HepG2 (cell line): Measurements from ENCODE around the gene BCAS3. TPM values are rescaled to one million over a fixed set of nuclear protein-coding genes. Genes with fewer than 3 reads are reported as not detected.

Source experiments
- ATAC-seq: fragments of 200-7000 bp; cut with Tn5 transposase; 3 replicates; pipeline ENCODE4 v1.9.1; 2020; ENCODE audit warnings: mild to moderate bottlenecking, moderate library complexity
- BruUV-seq: library from RNA; stranded (reverse); fragments of 400-500 nt; replicated peaks from 2 replicates; lab custom pipeline; 2021; lab: Mats Ljungman, UMichigan
- CTCF ChIA-PET: fragments of 300-600 bp; formaldehyde crosslinking; extraction: SDS; loops from one replicate; lab custom pipeline; 2021; ENCODE audit warnings: low total read pairs, inconsistent platforms, low intra/inter-chr PET ratio; lab: Yijun Ruan, JAX
- POLR2A ChIA-PET: fragments of 350-600 bp; sonication (Branson Sonifier 250); formaldehyde crosslinking; loops from one replicate; lab custom pipeline; 2020; ENCODE audit warnings: antibody characterized with exemption, inconsistent platforms; lab: Yijun Ruan, JAX
- DNase-seq: peaks from one replicate; pipeline ENCODE4 v3.0.0-alpha.2; 2015; ENCODE audit warnings: low spot score
- FAIRE-seq: peaks from 3 replicates; lab custom pipeline; 2011; peaks lifted over from hg19 to GRCh38; lab: Jason Lieb, UNC
- H2AFZ ChIP-seq: one replicate; pipeline ENCODE4 v1.6.1; 2011; ENCODE audit warnings: low read length, inconsistent platforms
- H3K27ac ChIP-seq: fragments of 300-600 bp; 3 replicates; pipeline ENCODE4 v1.8.0; 2011; ENCODE audit warnings: mixed run types, mild to moderate bottlenecking, mixed read lengths, low read length, inconsistent platforms; ENCODE audit not compliant: insufficient read depth; ENCODE audit errors: extremely low read length
- H3K27me3 ChIP-seq, 2 experiments: fragments of 200-600 bp in 1 of 2; 2 replicates in 1 of 2; 3 replicates in 1 of 2; pipeline versions ENCODE4 v1.6.0 to v1.8.0; 2011; ENCODE audit warnings: low read length in 2 of 2, mild to moderate bottlenecking in 2 of 2, moderate library complexity in 2 of 2, inconsistent platforms in 1 of 2; ENCODE audit not compliant: insufficient read depth in 2 of 2, control insufficient read depth in 1 of 2
- H3K36me3 ChIP-seq, 2 experiments: fragments of 200-600 bp in 1 of 2; replicated peaks in 1 of 2; 2 replicates in 1 of 2; 3 replicates in 1 of 2; pipeline versions ENCODE4 v1.5.1 to v1.8.0; 2011; ENCODE audit warnings: low read length in 2 of 2, inconsistent platforms in 1 of 2; ENCODE audit not compliant: insufficient read depth in 2 of 2, control insufficient read depth in 1 of 2
- H3K4me1 ChIP-seq: 2 replicates; pipeline ENCODE4 v1.5.1; 2012; ENCODE audit warnings: low read length, inconsistent platforms; ENCODE audit not compliant: insufficient read depth
- H3K4me2 ChIP-seq: 2 replicates; pipeline ENCODE4 v1.6.0; 2011; ENCODE audit warnings: low read depth, low read length, inconsistent platforms
- H3K4me3 ChIP-seq, 3 experiments: fragments of 200-600 bp in 1 of 3; sonication (generic), shearing (Covaris generic) in 1 of 3; replicated peaks in 1 of 3; 2 replicates each; pipeline ENCODE4 v1.5.1; 2011 to 2016; ENCODE audit warnings: low read length in 3 of 3, inconsistent platforms in 2 of 3, low read depth in 2 of 3, mild to moderate bottlenecking in 2 of 3, control low read depth in 1 of 3, mixed read lengths in 1 of 3; ENCODE audit not compliant: insufficient read depth in 1 of 3
- H3K79me2 ChIP-seq: one replicate; pipeline ENCODE4 v1.6.1; 2011; ENCODE audit warnings: low read length, inconsistent platforms; ENCODE audit not compliant: insufficient read depth
- H3K9ac ChIP-seq: 2 replicates; pipeline ENCODE4 v1.6.0; 2011; ENCODE audit warnings: mild to moderate bottlenecking, low read depth, low read length, inconsistent platforms; ENCODE audit not compliant: insufficient read depth
- H3K9me3 ChIP-seq: 2 replicates; pipeline ENCODE4 v1.5.1; 2012; ENCODE audit warnings: mild to moderate bottlenecking, low read length
- H4K20me1 ChIP-seq: 2 replicates; pipeline ENCODE4 v1.6.0; 2011; ENCODE audit warnings: inconsistent platforms, mild to moderate bottlenecking, low read length, moderate library complexity; ENCODE audit not compliant: insufficient read depth
- HOXA9 ChIP-seq: sonication (generic); formaldehyde crosslinking; IDR thresholded peaks from 2 replicates; pipeline ENCODE4 v1.8.1; 2022; ENCODE audit warnings: missing genetic modification reagents, mild to moderate bottlenecking, moderate library complexity, borderline replicate concordance
- HOXD1 ChIP-seq: sonication (generic); formaldehyde crosslinking; IDR thresholded peaks from 2 replicates; pipeline ENCODE4 v1.5.0; 2020; ENCODE audit warnings: missing genetic modification reagents
- JARID2 ChIP-seq: sonication (generic); formaldehyde crosslinking; IDR thresholded peaks from 2 replicates; pipeline ENCODE4 v1.8.1; 2023; ENCODE audit warnings: missing genetic modification reagents, inconsistent platforms; ENCODE audit not compliant: insufficient replicate concordance
- POGK ChIP-seq: sonication (generic); formaldehyde crosslinking; conservative IDR thresholded peaks from 2 replicates; pipeline ENCODE4 v1.8.0; 2022; ENCODE audit warnings: mild to moderate bottlenecking, moderate library complexity, missing genetic modification reagents
- PREB ChIP-seq: sonication (generic); formaldehyde crosslinking; IDR thresholded peaks from 2 replicates; pipeline ENCODE4 v1.4.0; 2020; ENCODE audit warnings: missing genetic modification reagents
- RXRB ChIP-seq: IDR thresholded peaks from 2 replicates; pipeline ENCODE4 v1.6.1; 2016; ENCODE audit warnings: borderline replicate concordance, missing genetic modification reagents, missing compliant biosample characterization
- SATB2 ChIP-seq: sonication (generic); formaldehyde crosslinking; IDR thresholded peaks from 2 replicates; pipeline ENCODE4 v1.5.0; 2020; ENCODE audit warnings: missing genetic modification reagents
- ZFP41 ChIP-seq: sonication (generic); formaldehyde crosslinking; IDR thresholded peaks from 2 replicates; pipeline ENCODE4 v1.4.0; 2020; ENCODE audit warnings: mild to moderate bottlenecking, missing genetic modification reagents, borderline replicate concordance
- ZNF17 ChIP-seq: sonication (generic); formaldehyde crosslinking; IDR thresholded peaks from 2 replicates; pipeline ENCODE4 v1.5.0; 2020; ENCODE audit warnings: mild to moderate bottlenecking, missing genetic modification reagents
- ZNF576 ChIP-seq: sonication (generic); formaldehyde crosslinking; IDR thresholded peaks from 2 replicates; pipeline ENCODE4 v1.4.0; 2020; ENCODE audit warnings: mild to moderate bottlenecking, missing genetic modification reagents
- ZNF7 ChIP-seq: IDR thresholded peaks from 2 replicates; pipeline ENCODE4 v1.6.1; 2016; ENCODE audit warnings: missing biosample characterization, missing genetic modification reagents
- ZNF775 ChIP-seq: sonication (generic); formaldehyde crosslinking; IDR thresholded peaks from 2 replicates; pipeline ENCODE4 v1.4.0; 2020; ENCODE audit warnings: missing genetic modification reagents, mild to moderate bottlenecking, moderate library complexity, borderline replicate concordance
- ZNF784 ChIP-seq: sonication (generic); formaldehyde crosslinking; IDR thresholded peaks from 2 replicates; pipeline ENCODE4 v1.5.1; 2020; ENCODE audit warnings: missing genetic modification reagents, mild to moderate bottlenecking, borderline replicate concordance
- WGBS: methylation state at CpG from one replicate; pipeline ENCODE4 v1.1.6; 2017; ENCODE audit warnings: low lambda C conversion rate; 5-methylcytosine and 5-hydroxymethylcytosine counted together
- in situ Hi-C: cut with HindIII; loops from 2 replicates; pipeline ENCODE4 v1.10.0; 2017; ENCODE audit warnings: low pct_unique_long_range_greater_than_20kb; ENCODE audit not compliant: extremely low pct_ligation_motif_present
- intact Hi-C: fragments of 100-400 bp; cut with micrococcal nuclease; formaldehyde crosslinking; loops from one replicate; pipeline ENCODE4 v1.10.0; 2022; ENCODE audit not compliant: unreplicated experiment
- polyA plus RNA-seq, 8 experiments: library from polyadenylated mRNA; depleted of rRNA in 3 of 8; stranded (reverse) in 7 of 8; unstranded in 1 of 8; fragments of >200 nt; fragmentation: Illumina TruSeq in 4 of 8; extraction: Trizol in 4 of 8; gene quantifications; 2 replicates each; pipeline versions ENCODE4 v1.2.1 to v1.2.3, GENCODE V29; 2011 to 2016; ENCODE audit warnings: low read depth in 4 of 8, missing spikeins in 1 of 8, mixed read lengths in 1 of 8; ENCODE audit not compliant: insufficient read depth in 1 of 8
- total RNA-seq, 5 experiments: library from RNA; depleted of rRNA; stranded (reverse); fragments of >200 nt; fragmentation: Illumina TruSeq; extraction: Trizol; gene quantifications; 2 replicates each; pipeline ENCODE4 v1.2.3, GENCODE V29; 2016; ENCODE audit warnings: low read depth in 1 of 5
- TF ChIP-seq, protein P1 (sequence below): sonication (generic); formaldehyde crosslinking; IDR thresholded peaks from 2 replicates; pipeline ENCODE4 v1.9.0; 2021; ENCODE audit warnings: mild to moderate bottlenecking, missing genetic modification reagents

The BCAS3 gene
- total and polyA plus RNA-seq, 2 of the 13 experiments (the other 11 are each of a cell fraction or from before 2014, with no cell fraction given): 10.7 to 11.2 TPM

DNA sequence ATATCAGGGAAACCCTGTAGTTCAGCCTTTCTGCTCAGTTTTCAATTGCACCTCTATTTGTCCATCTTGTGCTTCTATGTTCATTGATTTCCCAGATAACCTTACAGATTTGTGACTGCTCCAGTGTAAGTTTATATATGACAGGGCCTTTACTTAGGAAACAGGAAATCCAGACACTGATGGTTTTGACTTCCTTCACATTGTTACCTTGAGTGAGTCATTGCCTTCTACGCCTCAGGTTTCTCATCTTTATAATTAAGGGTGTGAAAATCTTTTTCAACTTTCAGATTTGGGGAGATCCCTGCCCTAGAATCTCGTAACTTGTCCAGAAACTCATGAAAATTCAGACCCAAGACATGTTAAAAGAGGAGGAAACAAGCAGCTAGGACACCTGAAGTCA is 379.6 kb downstream of the BCAS3 start:
- FAIRE-seq (no peak), ATAC-seq (no peak), DNase-seq (no peak)
- Histone ChIP-seq H3K9me3 (no peaks in the 10 kb centered on the region), H3K79me2 (no peaks in the 10 kb centered on the region), H3K36me3 (no peaks in the 10 kb centered on the region), H3K27ac (no peak overlapping the region), H3K4me1 (no peaks in the 10 kb centered on the region), H4K20me1 (no peaks in the 10 kb centered on the region), H3K4me2 (no peak overlapping the region), H3K9ac (no peak overlapping the region), H3K27me3 (no peaks in the 10 kb centered on the region), H2AFZ (no peak overlapping the region), H3K4me3 (no peak overlapping the region)
- BruUV-seq: no TSS peak
- 80% methylated on average over 2 of the region's 2 CpGs for WGBS
- in situ Hi-C loops (no loop called here), intact Hi-C loops (no loop called here)
- ChIA-PET CTCF (no interaction called here), POLR2A (no interaction called here)
- TF ChIP-seq HOXD1 (no peak), RXRB (CRISPR knock-in tag) (no peak), ZNF775 (CRISPR knock-in tag) (no peak), JARID2 (CRISPR knock-in tag) (no peak), PREB (CRISPR knock-in tag) (no peak), SATB2 (CRISPR knock-in tag) (no peak), ZFP41 (no peak), HOXA9 (CRISPR knock-in tag) (no peak), ZNF7 (CRISPR knock-in tag) (no peak), ZNF784 (CRISPR knock-in tag) (no peak), ZNF17 (CRISPR knock-in tag) (no peak), POGK (CRISPR knock-in tag) (no peak), ZNF576 (CRISPR knock-in tag) (no peak)
- TF ChIP-seq, protein P1, sequence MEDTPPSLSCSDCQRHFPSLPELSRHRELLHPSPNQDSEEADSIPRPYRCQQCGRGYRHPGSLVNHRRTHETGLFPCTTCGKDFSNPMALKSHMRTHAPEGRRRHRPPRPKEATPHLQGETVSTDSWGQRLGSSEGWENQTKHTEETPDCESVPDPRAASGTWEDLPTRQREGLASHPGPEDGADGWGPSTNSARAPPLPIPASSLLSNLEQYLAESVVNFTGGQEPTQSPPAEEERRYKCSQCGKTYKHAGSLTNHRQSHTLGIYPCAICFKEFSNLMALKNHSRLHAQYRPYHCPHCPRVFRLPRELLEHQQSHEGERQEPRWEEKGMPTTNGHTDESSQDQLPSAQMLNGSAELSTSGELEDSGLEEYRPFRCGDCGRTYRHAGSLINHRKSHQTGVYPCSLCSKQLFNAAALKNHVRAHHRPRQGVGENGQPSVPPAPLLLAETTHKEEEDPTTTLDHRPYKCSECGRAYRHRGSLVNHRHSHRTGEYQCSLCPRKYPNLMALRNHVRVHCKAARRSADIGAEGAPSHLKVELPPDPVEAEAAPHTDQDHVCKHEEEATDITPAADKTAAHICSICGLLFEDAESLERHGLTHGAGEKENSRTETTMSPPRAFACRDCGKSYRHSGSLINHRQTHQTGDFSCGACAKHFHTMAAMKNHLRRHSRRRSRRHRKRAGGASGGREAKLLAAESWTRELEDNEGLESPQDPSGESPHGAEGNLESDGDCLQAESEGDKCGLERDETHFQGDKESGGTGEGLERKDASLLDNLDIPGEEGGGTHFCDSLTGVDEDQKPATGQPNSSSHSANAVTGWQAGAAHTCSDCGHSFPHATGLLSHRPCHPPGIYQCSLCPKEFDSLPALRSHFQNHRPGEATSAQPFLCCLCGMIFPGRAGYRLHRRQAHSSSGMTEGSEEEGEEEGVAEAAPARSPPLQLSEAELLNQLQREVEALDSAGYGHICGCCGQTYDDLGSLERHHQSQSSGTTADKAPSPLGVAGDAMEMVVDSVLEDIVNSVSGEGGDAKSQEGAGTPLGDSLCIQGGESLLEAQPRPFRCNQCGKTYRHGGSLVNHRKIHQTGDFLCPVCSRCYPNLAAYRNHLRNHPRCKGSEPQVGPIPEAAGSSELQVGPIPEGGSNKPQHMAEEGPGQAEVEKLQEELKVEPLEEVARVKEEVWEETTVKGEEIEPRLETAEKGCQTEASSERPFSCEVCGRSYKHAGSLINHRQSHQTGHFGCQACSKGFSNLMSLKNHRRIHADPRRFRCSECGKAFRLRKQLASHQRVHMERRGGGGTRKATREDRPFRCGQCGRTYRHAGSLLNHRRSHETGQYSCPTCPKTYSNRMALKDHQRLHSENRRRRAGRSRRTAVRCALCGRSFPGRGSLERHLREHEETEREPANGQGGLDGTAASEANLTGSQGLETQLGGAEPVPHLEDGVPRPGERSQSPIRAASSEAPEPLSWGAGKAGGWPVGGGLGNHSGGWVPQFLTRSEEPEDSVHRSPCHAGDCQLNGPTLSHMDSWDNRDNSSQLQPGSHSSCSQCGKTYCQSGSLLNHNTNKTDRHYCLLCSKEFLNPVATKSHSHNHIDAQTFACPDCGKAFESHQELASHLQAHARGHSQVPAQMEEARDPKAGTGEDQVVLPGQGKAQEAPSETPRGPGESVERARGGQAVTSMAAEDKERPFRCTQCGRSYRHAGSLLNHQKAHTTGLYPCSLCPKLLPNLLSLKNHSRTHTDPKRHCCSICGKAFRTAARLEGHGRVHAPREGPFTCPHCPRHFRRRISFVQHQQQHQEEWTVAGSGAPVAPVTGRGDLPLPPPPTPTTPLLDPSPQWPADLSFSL: no peak
